NB4 (cell line): ENCODE results near the gene FCAMR.
A peak's percentile ranks its signal among the peaks of the same experiment; 100 is the strongest.

ENCODE experiments used
- CTCF ChIP-seq: IDR thresholded peaks from one replicate; pipeline ENCODE4 v1.5.1; 2012; ENCODE audit warnings: low read depth, low read length
- MAX ChIP-seq: IDR thresholded peaks from 2 replicates; pipeline ENCODE4 v1.6.1; 2011; ENCODE audit warnings: low read depth, low read length
- MYC ChIP-seq: IDR thresholded peaks from 2 replicates; pipeline ENCODE4 v1.6.1; 2011; ENCODE audit warnings: low read depth, low read length
- POLR2A ChIP-seq: IDR thresholded peaks from 2 replicates; pipeline ENCODE4 v1.6.1; 2011; ENCODE audit warnings: mild to moderate bottlenecking; ENCODE audit not compliant: insufficient read length; ENCODE audit errors: extremely low read depth

DNA sequence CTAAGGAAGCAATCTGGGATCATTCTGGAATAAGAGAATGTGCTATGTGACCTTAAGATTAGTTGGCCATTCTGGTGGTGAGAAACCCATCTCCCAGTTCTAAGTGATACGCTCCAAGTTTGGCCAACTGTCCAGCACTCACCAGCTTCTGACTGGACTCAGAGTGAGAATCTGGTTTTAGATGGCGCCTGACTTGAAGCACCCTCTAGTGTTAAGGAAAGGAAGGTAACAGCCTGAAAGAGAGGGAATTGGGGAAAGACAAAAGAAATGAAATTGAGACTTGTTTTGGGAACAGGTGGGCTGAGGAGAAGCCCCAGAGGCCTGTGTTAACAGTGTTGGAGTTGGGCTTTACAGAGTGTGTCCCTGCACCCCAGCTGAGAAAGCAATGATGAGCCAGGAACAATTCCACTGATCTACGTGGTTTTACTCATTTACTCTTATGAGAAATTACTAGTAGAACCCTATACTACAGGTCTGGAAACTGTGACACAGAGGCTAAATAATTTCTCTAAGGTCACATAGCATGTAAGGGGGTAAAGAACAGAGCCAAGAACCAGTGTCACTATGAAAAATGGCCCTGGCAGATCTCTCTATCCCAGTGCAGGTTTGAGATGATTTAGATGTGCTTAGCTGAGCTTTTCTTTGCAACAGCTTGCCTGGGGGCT is 9.3 kb upstream of the FCAMR start:
- TF ChIP-seq CTCF (peak; percentile 62), POLR2A (no peak), MAX (no peak), MYC (no peak)
